SK-N-SH (cell line): Measurements from ENCODE around the gene SNTG2. TPM values are rescaled to one million over a fixed set of nuclear protein-coding genes. Genes with fewer than 3 reads are reported as not detected.

Source experiments
- CTCF ChIA-PET: fragments of 300-600, 350-600 bp; formaldehyde crosslinking; extraction: SDS; loops from one replicate; lab custom pipeline; 2021; lab: Yijun Ruan, JAX
- POLR2A ChIA-PET: fragments of 350-600 bp; sonication (Branson Sonifier 250); formaldehyde crosslinking; extraction: SDS; loops from one replicate; lab custom pipeline; 2020; ENCODE audit warnings: antibody characterized with exemption, inconsistent platforms; lab: Yijun Ruan, JAX
- DNase-seq: peaks from one replicate; pipeline ENCODE4 v3.0.0; 2012
- H2AFZ ChIP-seq: fragments of 200-600 bp; sonication (generic); 2 replicates; pipeline ENCODE4 v1.8.1; 2016; ENCODE audit warnings: antibody characterized with exemption, mild to moderate bottlenecking, low read depth
- H3F3A ChIP-seq: fragments of 200-600 bp; sonication (generic); replicated peaks from 2 replicates; pipeline ENCODE3; 2016; ENCODE audit warnings: antibody characterized with exemption, mild to moderate bottlenecking; ENCODE audit not compliant: insufficient read depth
- H3K27ac ChIP-seq, 2 experiments: fragments of 200-500 bp in 1 of 2; fragments of 200-600 bp in 1 of 2; sonication (Bioruptor generic) in 1 of 2; sonication (generic), shearing (Covaris generic) in 1 of 2; 2 replicates each; pipeline versions ENCODE4 v1.5.1 to v1.6.1; 2014 to 2016; ENCODE audit warnings: low read depth in 2 of 2, inconsistent platforms in 1 of 2, low read length in 1 of 2, mild to moderate bottlenecking in 1 of 2, mixed read lengths in 1 of 2
- H3K27me3 ChIP-seq: fragments of 200-600 bp; sonication (generic), shearing (Covaris generic); 2 replicates; pipeline ENCODE4 v1.6.1; 2016; ENCODE audit warnings: mixed run types; ENCODE audit not compliant: insufficient read depth
- H3K36me3 ChIP-seq, 2 experiments: fragments of 200-500 bp in 1 of 2; fragments of 200-600 bp in 1 of 2; sonication (Bioruptor generic) in 1 of 2; sonication (generic) in 1 of 2; replicated peaks in 1 of 2; 2 replicates each; pipeline versions ENCODE3 to v1.5.1; 2014 to 2016; ENCODE audit warnings: low read length in 1 of 2, mild to moderate bottlenecking in 1 of 2; ENCODE audit not compliant: insufficient read depth in 2 of 2, control insufficient read depth in 1 of 2
- H3K4me1 ChIP-seq, 2 experiments: fragments of 200-500 bp in 1 of 2; fragments of 200-600 bp in 1 of 2; sonication (Bioruptor generic) in 1 of 2; sonication (generic), shearing (Covaris generic) in 1 of 2; 2 replicates each; pipeline versions ENCODE4 v1.5.1 to v1.6.1; 2014 to 2016; ENCODE audit warnings: low read depth in 1 of 2, low read length in 1 of 2, mixed run types in 1 of 2; ENCODE audit not compliant: insufficient read depth in 2 of 2, control insufficient read depth in 1 of 2
- H3K4me2 ChIP-seq: fragments of 200-600 bp; sonication (generic), shearing (Covaris generic); 2 replicates; pipeline ENCODE4 v1.6.1; 2017; ENCODE audit warnings: mixed run types
- H3K4me3 ChIP-seq, 2 experiments: fragments of 200-500 bp in 1 of 2; fragments of 200-600 bp in 1 of 2; sonication (Bioruptor generic) in 1 of 2; sonication (generic), shearing (Covaris generic) in 1 of 2; 2 replicates each; pipeline versions ENCODE4 v1.5.1 to v1.8.1; 2014 to 2016; ENCODE audit warnings: low read depth in 2 of 2, inconsistent platforms in 1 of 2, low read length in 1 of 2, mild to moderate bottlenecking in 1 of 2, mixed read lengths in 1 of 2, moderate library complexity in 1 of 2
- H3K79me2 ChIP-seq: fragments of 200-600 bp; sonication (generic); 2 replicates; pipeline ENCODE4 v1.8.1; 2017; ENCODE audit warnings: mild to moderate bottlenecking; ENCODE audit not compliant: insufficient read depth
- H3K9ac ChIP-seq: fragments of 200-600 bp; sonication (generic); 2 replicates; pipeline ENCODE4 v1.6.1; 2017; ENCODE audit warnings: mixed run types
- H3K9me2 ChIP-seq: fragments of 200-600 bp; sonication (generic); 2 replicates; pipeline ENCODE4 v1.6.1; 2017; ENCODE audit warnings: mixed run types
- H3K9me3 ChIP-seq: fragments of 200-600 bp; sonication (generic); 2 replicates; pipeline ENCODE4 v1.6.1; 2017; ENCODE audit warnings: mixed run types, mild to moderate bottlenecking, moderate library complexity
- H4K20me1 ChIP-seq: fragments of 200-600 bp; sonication (generic); 2 replicates; pipeline ENCODE4 v1.6.1; 2017; ENCODE audit warnings: mild to moderate bottlenecking, mixed run types; ENCODE audit not compliant: insufficient read depth
- CHD2 ChIP-seq: fragments of 150-350 bp; IDR thresholded peaks from 2 replicates; pipeline ENCODE4 v1.6.1; 2018; ENCODE audit warnings: low read length; ENCODE audit not compliant: partially characterized antibody
- ELF1 ChIP-seq: IDR thresholded peaks from 2 replicates; pipeline ENCODE4 v1.4.0; 2012
- EP300 ChIP-seq, 2 experiments: IDR thresholded peaks; 2 replicates each; pipeline versions ENCODE4 v1.4.0 to v1.6.1; 2012; ENCODE audit warnings: borderline replicate concordance in 1 of 2, low read depth in 1 of 2, low read length in 1 of 2
- EZH2phosphoT487 ChIP-seq: fragments of 200-600 bp; sonication (generic); IDR thresholded peaks from 2 replicates; pipeline ENCODE4 v1.6.1; 2017; ENCODE audit warnings: low read depth, mixed run types, mild to moderate bottlenecking, antibody characterized with exemption, moderate library complexity, borderline replicate concordance
- FOSL2 ChIP-seq: IDR thresholded peaks from 2 replicates; pipeline ENCODE4 v1.4.0; 2012; ENCODE audit warnings: low read depth, mild to moderate bottlenecking, moderate library complexity, borderline replicate concordance
- FOXJ3 ChIP-seq: sonication (generic); formaldehyde crosslinking; IDR thresholded peaks from 2 replicates; pipeline ENCODE4 v1.5.1; 2020; ENCODE audit warnings: mild to moderate bottlenecking, missing genetic modification reagents
- GABPA ChIP-seq: IDR thresholded peaks from 2 replicates; pipeline ENCODE4 v1.4.0; 2012; ENCODE audit warnings: low read depth, mild to moderate bottlenecking
- IRF3 ChIP-seq: fragments of 150-350 bp; IDR thresholded peaks from 2 replicates; pipeline ENCODE4 v1.6.1; 2016; ENCODE audit warnings: mild to moderate bottlenecking, low read depth, low read length
- MAX ChIP-seq: IDR thresholded peaks from 2 replicates; pipeline ENCODE4 v1.4.0; 2012; ENCODE audit warnings: low read depth
- MEF2A ChIP-seq: IDR thresholded peaks from 2 replicates; pipeline ENCODE4 v1.4.0; 2012; ENCODE audit warnings: low read depth, borderline replicate concordance
- NRF1 ChIP-seq: IDR thresholded peaks from 2 replicates; pipeline ENCODE4 v1.6.1; 2012; ENCODE audit warnings: low read depth, mild to moderate bottlenecking, low read length
- RCOR1 ChIP-seq: fragments of 150-350 bp; IDR thresholded peaks from 2 replicates; pipeline ENCODE4 v1.6.1; 2017; ENCODE audit warnings: antibody characterized with exemption, low read length
- RFX5 ChIP-seq: IDR thresholded peaks from 2 replicates; pipeline ENCODE4 v1.6.1; 2012; ENCODE audit warnings: mild to moderate bottlenecking, improper control_type of control experiment, low read length
- TAF1 ChIP-seq: IDR thresholded peaks from 2 replicates; pipeline ENCODE4 v1.6.1; 2012; ENCODE audit warnings: low read depth, mild to moderate bottlenecking, low read length, moderate library complexity, borderline replicate concordance
- TCF12 ChIP-seq: IDR thresholded peaks from 2 replicates; pipeline ENCODE4 v1.4.0; 2012
- TEAD4 ChIP-seq: IDR thresholded peaks from 2 replicates; pipeline ENCODE4 v1.4.0; 2012; ENCODE audit warnings: mild to moderate bottlenecking, borderline replicate concordance; ENCODE audit not compliant: insufficient read depth
- USF1 ChIP-seq: IDR thresholded peaks from 2 replicates; pipeline ENCODE4 v1.4.0; 2012; ENCODE audit warnings: low read depth, borderline replicate concordance
- USF2 ChIP-seq: fragments of 150-350 bp; IDR thresholded peaks from 2 replicates; pipeline ENCODE4 v1.6.1; 2017; ENCODE audit warnings: antibody characterized with exemption, low read length, low read depth, borderline replicate concordance
- YY1 ChIP-seq: IDR thresholded peaks from 2 replicates; pipeline ENCODE4 v1.4.0; 2012; ENCODE audit warnings: low read depth, mild to moderate bottlenecking
- ZBTB33 ChIP-seq: IDR thresholded peaks from 2 replicates; pipeline ENCODE4 v1.4.0; 2012; ENCODE audit warnings: low read depth, borderline replicate concordance
- WGBS: methylation state at CpG from one replicate; pipeline ENCODE4 v1.1.6; 2017; ENCODE audit warnings: low lambda C conversion rate; 5-methylcytosine and 5-hydroxymethylcytosine counted together
- polyA plus RNA-seq, 3 experiments: library from polyadenylated mRNA; depleted of rRNA; stranded (reverse); fragments of >200 nt; gene quantifications; 2 replicates each; pipeline ENCODE4 v1.2.3, GENCODE V29; 2012

SNTG2 gene
- polyA plus RNA-seq, 1 of the 3 experiments (the other 2 are of a cell fraction): not detected

GRCh38 chr2:1088940-1089339 is 138.3 kb downstream of the SNTG2 start:
- no peak for DNase-seq
- no peak overlapping the region for H3K4me2 ChIP-seq
- ChIA-PET POLR2A (no interaction called here), CTCF (interaction anchor here (0.5 to 0.8 kb wide), 3 partner anchors 12 to 374 kb away, joined by 3 read pairs; no protein-coding TSS in a partner anchor)
- H3K9me2 ChIP-seq: no peaks in the 10 kb centered on the region
- no peak overlapping the region for H3K4me3 ChIP-seq
- H4K20me1 ChIP-seq: no peaks in the 10 kb centered on the region
- H2AFZ ChIP-seq: no peak overlapping the region
- no peaks in the 10 kb centered on the region for H3F3A ChIP-seq
- H3K79me2 ChIP-seq: no peaks in the 10 kb centered on the region
- H3K9me3 ChIP-seq: 0 out of 2 replicates have a peak, but pooled peaks cover 3% of the 10 kb centered on the region
- no peak overlapping the region for H3K27ac ChIP-seq
- no peak overlapping the region for H3K9ac ChIP-seq
- no peaks in the 10 kb centered on the region for H3K27me3 ChIP-seq
- H3K4me1 ChIP-seq: no peaks in the 10 kb centered on the region; a peak in 1 of 4 replicates
- TF ChIP-seq RFX5 (no peak), MEF2A (no peak), TAF1 (no peak), CHD2 (no peak), TCF12 (no peak), ELF1 (no peak), TEAD4 (no peak), ZBTB33 (no peak), RCOR1 (no peak), NRF1 (no peak), FOXJ3 (CRISPR knock-in tag) (no peak), USF1 (no peak)
- 24% methylated on average over 4 of the region's 4 CpGs for WGBS
- H3K36me3 ChIP-seq: no peaks in the 10 kb centered on the region

GRCh38 chr2:1091895-1092585 is 141.4 kb downstream of the SNTG2 start:
- ChIA-PET CTCF (no interaction called here), POLR2A (no interaction called here)
- 15% methylated on average over 5 of the region's 5 CpGs for WGBS
- no peaks in the 10 kb centered on the region for H3K36me3 ChIP-seq
- H2AFZ ChIP-seq: no peak overlapping the region
- no peaks in the 10 kb centered on the region for H3K79me2 ChIP-seq
- no peak overlapping the region for H3K9ac ChIP-seq
- no peaks in the 10 kb centered on the region for H3K9me2 ChIP-seq
- no peaks in the 10 kb centered on the region; a peak in 1 of 4 replicates for H3K4me1 ChIP-seq
- H3K4me2 ChIP-seq: no peak overlapping the region
- H3F3A ChIP-seq: no peaks in the 10 kb centered on the region
- 0 out of 2 replicates have a peak, but pooled peaks cover 4% of the 10 kb centered on the region for H3K9me3 ChIP-seq
- no peaks in the 10 kb centered on the region for H3K27me3 ChIP-seq
- no peaks in the 10 kb centered on the region for H4K20me1 ChIP-seq
- TF ChIP-seq EP300 (IDR thresholded peaks at IDR 0.05; ENCODE audit: borderline replicate concordance in 1 of 2, low read depth in 1 of 2, low read length in 1 of 2) (no peak), EZH2phosphoT487 (no peak), FOXJ3 (CRISPR knock-in tag) (no peak), MAX (no peak), GABPA (no peak), ZBTB33 (no peak), FOSL2 (no peak), YY1 (no peak), USF2 (no peak), NRF1 (no peak), TEAD4 (no peak), IRF3 (no peak)
- TF ChIP-seq, all 33 proteins: peak for 0
- Histone ChIP-seq H3K27ac (no peak overlapping the region), H3K4me3 (no peak overlapping the region)
- DNase-seq: no peak
